OCI-LY1 (cell line): Measurements from ENCODE around the gene FGF11.

Experiments
- H2AFZ ChIP-seq: fragments of 200-600 bp; sonication (generic), shearing (Covaris generic); 2 replicates; pipeline ENCODE4 v1.6.0; 2014; ENCODE audit warnings: antibody characterized with exemption, mild to moderate bottlenecking, low read length
- H3F3A ChIP-seq: fragments of 200-600 bp; sonication (generic), shearing (Covaris generic); 2 replicates; pipeline ENCODE4 v1.6.0; 2014; ENCODE audit warnings: mild to moderate bottlenecking, antibody characterized with exemption, low read length, moderate library complexity; ENCODE audit not compliant: insufficient read depth
- H3K27ac ChIP-seq: fragments of 200-600 bp; sonication (generic); 2 replicates; pipeline ENCODE4 v1.5.1; 2014; ENCODE audit warnings: low read length, mixed run types, mild to moderate bottlenecking, low read depth; ENCODE audit not compliant: poor library complexity, severe bottlenecking
- H3K27me3 ChIP-seq: fragments of 200-600 bp; sonication (generic); 2 replicates; pipeline ENCODE4 v1.6.0; 2014; ENCODE audit warnings: antibody characterized with exemption, mild to moderate bottlenecking, low read length, moderate library complexity; ENCODE audit not compliant: insufficient read depth
- H3K36me3 ChIP-seq: fragments of 200-600 bp; sonication (generic); 2 replicates; pipeline ENCODE4 v1.6.1; 2014; ENCODE audit warnings: mild to moderate bottlenecking, antibody characterized with exemption, low read length, moderate library complexity, mixed read lengths; ENCODE audit not compliant: insufficient read depth
- H3K4me1 ChIP-seq: fragments of 200-600 bp; sonication (generic); 2 replicates; pipeline ENCODE4 v1.5.1; 2014; ENCODE audit warnings: mild to moderate bottlenecking, low read length, moderate library complexity; ENCODE audit not compliant: insufficient read depth, severe bottlenecking
- H3K4me2 ChIP-seq: fragments of 200-600 bp; sonication (generic), shearing (Covaris generic); 2 replicates; pipeline ENCODE4 v1.6.1; 2014; ENCODE audit warnings: low read length
- H3K4me3 ChIP-seq: fragments of 200-600 bp; sonication (generic); 2 replicates; pipeline ENCODE4 v1.5.1; 2014; ENCODE audit warnings: low read length, low read depth, mild to moderate bottlenecking, mixed read lengths; ENCODE audit not compliant: poor library complexity, severe bottlenecking
- H3K79me2 ChIP-seq: fragments of 200-600 bp; shearing (Covaris generic); 2 replicates; pipeline ENCODE4 v1.6.1; 2016; ENCODE audit warnings: mixed run types, low read length, mixed read lengths; ENCODE audit not compliant: insufficient read depth
- H3K9ac ChIP-seq: fragments of 200-600 bp; sonication (generic), shearing (Covaris generic); 2 replicates; pipeline ENCODE4 v1.6.1; 2014; ENCODE audit warnings: mild to moderate bottlenecking, low read length, mixed read lengths
- H3K9me2 ChIP-seq: fragments of 200-600 bp; sonication (generic), shearing (Covaris generic); 2 replicates; pipeline ENCODE4 v1.6.1; 2014; ENCODE audit warnings: low read depth, mild to moderate bottlenecking, low read length, mixed read lengths
- H3K9me3 ChIP-seq: fragments of 200-600 bp; shearing (Covaris generic); 2 replicates; pipeline ENCODE4 v1.6.1; 2014; ENCODE audit warnings: low read length, mixed read lengths
- H4K20me1 ChIP-seq: fragments of 200-600 bp; sonication (generic), shearing (Covaris generic); 2 replicates; pipeline ENCODE4 v1.6.0; 2016; ENCODE audit warnings: mild to moderate bottlenecking, low read length; ENCODE audit not compliant: insufficient read depth
- CTCF ChIP-seq: fragments of 200-600 bp; sonication (generic), shearing (Covaris generic); IDR thresholded peaks from 2 replicates; pipeline ENCODE4 v1.5.1; 2017; ENCODE audit warnings: mild to moderate bottlenecking, antibody characterized with exemption, low read length, moderate library complexity, mixed read lengths
- EZH2 ChIP-seq: fragments of 200-600 bp; sonication (generic), shearing (Covaris generic); IDR thresholded peaks from 2 replicates; pipeline ENCODE4 v1.8.0; 2017; ENCODE audit warnings: borderline replicate concordance, mixed run types, mild to moderate bottlenecking, antibody characterized with exemption, low read length, moderate library complexity, mixed read lengths

FGF11 gene

DNA sequence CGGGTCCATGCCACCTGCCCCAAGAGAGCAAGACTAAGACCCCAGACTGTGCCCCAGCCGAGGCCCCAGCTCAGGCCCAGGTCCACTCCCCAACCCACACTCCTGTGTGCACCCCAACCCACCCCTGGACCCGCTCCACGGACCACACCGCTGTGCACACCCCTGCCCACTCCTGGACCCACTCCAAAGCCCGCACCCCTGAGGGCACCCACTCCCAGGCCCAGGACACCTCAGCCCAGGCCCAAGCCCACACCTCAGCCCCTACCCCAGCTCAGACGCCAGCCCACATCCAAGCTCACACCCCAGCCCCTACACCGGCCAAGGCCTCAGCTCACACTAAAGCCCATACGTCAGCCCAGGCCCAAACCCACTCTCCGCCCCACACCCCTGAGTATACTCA lies 9.6 kb upstream of the FGF11 start:
- Histone ChIP-seq H3K9ac (no peak overlapping the region), H2AFZ (no peak overlapping the region), H3K9me3 (no peaks in the 10 kb centered on the region), H4K20me1 (no peaks in the 10 kb centered on the region), H3K36me3 (no peaks in the 10 kb centered on the region), H3K9me2 (no peaks in the 10 kb centered on the region), H3K4me2 (no peak overlapping the region), H3F3A (no peaks in the 10 kb centered on the region), H3K4me3 (no peak overlapping the region), H3K27me3 (no peaks in the 10 kb centered on the region), H3K4me1 (no peaks in the 10 kb centered on the region), H3K27ac (no peak overlapping the region), H3K79me2 (no peaks in the 10 kb centered on the region)
- TF ChIP-seq CTCF (no peak), EZH2 (no peak)

DNA sequence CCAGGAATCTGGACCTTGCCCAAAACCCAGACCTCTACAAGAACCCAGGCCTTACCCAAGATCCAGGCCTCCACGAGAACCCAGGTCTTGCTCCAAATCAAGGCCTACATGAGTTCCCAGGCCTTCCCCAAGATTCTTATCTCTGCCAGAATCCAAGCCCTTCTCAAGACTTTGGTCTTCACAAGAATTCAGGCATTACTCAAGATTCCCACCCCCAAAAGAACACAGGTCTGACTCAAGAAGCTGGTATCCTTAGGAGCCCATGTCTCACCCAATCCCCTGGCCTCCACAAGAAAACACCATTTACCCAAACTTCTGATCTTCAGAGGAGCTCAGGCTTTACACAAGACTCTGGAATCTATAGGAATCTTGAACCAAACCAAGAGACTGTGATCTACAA lies 8.1 kb upstream of the FGF11 start:
- Histone ChIP-seq H4K20me1 (no peaks in the 10 kb centered on the region), H3K36me3 (no peaks in the 10 kb centered on the region), H3K9ac (no peak overlapping the region), H3K79me2 (no peaks in the 10 kb centered on the region), H3K4me3 (no peak overlapping the region), H2AFZ (no peak overlapping the region), H3K4me2 (no peak overlapping the region), H3K9me3 (no peaks in the 10 kb centered on the region), H3K4me1 (peaks cover 3% of the 10 kb centered on the region), H3F3A (no peaks in the 10 kb centered on the region), H3K27ac (no peak overlapping the region), H3K27me3 (no peaks in the 10 kb centered on the region), H3K9me2 (no peaks in the 10 kb centered on the region)
- TF ChIP-seq EZH2: no peak
- TF ChIP-seq CTCF: no peak

GRCh38 chr17:7432296-7432695 lies 7.0 kb upstream of the FGF11 start:
- H3K27me3 ChIP-seq: no peaks in the 10 kb centered on the region
- H3F3A ChIP-seq: no peaks in the 10 kb centered on the region
- TF ChIP-seq CTCF (no peak), EZH2 (no peak)
- no peak overlapping the region for H3K9ac ChIP-seq
- H3K79me2 ChIP-seq: no peaks in the 10 kb centered on the region
- no peak overlapping the region for H3K4me3 ChIP-seq
- no peaks in the 10 kb centered on the region for H4K20me1 ChIP-seq
- peaks cover 11% of the 10 kb centered on the region for H3K4me1 ChIP-seq
- no peak overlapping the region for H3K4me2 ChIP-seq
- H3K27ac ChIP-seq: no peak overlapping the region
- H3K36me3 ChIP-seq: no peaks in the 10 kb centered on the region
- H3K9me3 ChIP-seq: no peaks in the 10 kb centered on the region
- no peak overlapping the region for H2AFZ ChIP-seq
- no peaks in the 10 kb centered on the region for H3K9me2 ChIP-seq
